HG03521 (cell line): ENCODE results near the gene TMEM198.

Experiments used
- ATAC-seq: cut with Tn5 transposase; IDR thresholded peaks from one replicate; pipeline ENCODE4 v1.9.1; 2021; ENCODE audit warnings: mild to moderate bottlenecking, moderate library complexity; ENCODE audit not compliant: unreplicated experiment

The TMEM198 gene

DNA sequence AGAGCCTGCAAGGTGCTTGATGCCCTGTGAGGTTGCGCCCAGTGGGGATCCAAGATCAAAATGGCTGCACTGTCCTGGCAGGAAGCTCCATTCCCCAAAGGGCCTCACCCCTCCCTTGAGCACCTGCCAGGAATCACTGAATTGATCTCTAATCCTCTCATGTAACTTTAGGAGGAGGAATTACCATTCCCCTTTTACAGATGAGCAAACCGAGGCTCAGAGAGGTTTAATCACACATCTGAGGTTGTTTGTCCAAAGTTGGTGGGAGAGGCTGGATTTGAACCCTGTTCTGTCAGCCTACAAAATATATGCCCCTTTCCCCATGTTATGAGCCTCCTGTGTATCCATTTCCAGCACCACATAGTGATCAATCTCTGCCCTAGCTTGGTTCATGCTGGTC is 19.0 kb upstream of the TMEM198 start:
- no peak for ATAC-seq

DNA sequence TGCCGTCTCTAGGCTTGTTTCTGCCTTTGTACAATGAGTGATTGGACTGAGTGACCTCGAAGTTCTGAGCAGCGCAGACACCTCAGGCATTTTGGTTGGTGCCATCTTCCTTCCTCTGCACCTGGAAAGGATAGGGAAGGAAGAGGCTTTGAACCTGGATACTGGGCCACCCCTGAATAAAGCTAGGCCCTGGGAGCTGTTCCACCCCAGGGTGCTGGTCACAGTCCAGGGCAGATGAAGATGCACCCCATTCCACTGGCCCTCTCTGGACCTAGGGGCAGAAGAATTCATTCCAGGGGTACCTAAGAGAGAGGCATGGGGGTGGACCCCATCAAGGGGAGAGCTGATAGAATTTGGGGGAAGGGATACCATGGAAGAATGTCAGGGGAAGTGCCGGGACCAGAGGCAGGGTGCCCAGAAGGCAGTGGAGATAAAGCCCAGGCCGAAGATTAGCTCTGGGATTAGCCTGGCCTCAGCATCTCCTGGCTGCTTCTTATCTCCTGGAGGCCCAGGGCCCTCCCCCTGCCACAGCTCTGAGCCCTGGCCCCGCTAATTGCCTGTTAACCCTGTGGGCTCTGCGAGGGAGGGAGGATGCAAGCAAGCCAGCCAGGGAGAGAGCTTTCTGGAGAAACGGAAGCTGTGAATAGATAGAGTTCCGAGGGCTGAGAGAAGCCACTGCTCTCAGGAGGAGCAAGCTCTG is 18.1 kb upstream of the TMEM198 start:
- no peak for ATAC-seq

DNA sequence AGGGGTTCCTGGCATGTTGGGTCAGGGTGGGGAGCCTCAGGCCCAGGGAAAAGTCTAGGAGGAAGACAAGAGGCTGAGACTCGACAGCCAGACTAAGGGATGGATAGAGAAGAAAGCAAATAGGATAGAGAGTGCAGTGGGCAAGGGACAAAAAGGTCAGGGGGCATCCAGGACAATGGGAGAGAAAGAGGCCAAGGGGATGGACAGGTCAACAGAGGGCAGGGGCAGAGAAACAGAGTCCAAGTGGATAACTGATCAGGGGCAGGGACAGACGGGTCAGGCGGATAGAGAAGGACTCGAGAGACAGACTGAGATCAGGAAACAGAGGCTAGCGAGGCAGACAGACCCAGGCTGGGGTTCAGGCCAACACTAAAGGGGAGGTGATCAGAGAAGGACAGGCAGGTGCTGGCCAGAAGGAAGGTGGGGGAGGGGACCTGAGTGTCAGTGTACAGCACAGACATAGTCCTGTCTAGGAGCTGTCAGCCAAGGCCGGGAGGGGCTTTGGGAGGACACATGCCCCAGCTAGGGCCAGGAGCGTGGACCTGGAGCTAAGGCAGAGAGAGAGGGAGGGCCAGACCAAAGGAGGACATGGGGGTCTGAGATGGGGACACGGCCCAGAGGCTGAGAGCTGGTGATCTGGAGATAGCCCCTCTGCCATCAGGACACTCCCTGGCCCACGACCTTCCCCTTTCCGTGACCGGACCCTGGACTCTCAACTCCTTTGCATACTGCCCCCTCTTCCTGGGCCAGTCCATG is 17.3 kb upstream of the TMEM198 start:
- ATAC-seq = no peak

DNA sequence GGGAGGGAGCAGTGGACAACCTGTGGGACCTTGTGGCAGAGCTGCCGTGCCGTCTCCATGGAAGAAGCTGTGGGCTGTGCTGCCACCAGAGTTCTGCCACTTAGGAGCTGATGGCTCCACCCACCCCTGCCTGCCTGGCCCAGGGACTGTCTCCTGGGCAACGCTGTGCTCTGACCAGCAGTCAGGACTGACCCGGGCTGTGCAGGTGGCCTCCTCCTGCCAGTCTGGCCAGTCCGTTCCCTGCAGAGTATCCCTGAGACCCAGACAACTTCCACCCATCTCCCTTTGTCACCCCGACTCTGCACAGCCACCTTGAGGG is 16.8 kb upstream of the TMEM198 start:
- ATAC-seq = no peak

DNA sequence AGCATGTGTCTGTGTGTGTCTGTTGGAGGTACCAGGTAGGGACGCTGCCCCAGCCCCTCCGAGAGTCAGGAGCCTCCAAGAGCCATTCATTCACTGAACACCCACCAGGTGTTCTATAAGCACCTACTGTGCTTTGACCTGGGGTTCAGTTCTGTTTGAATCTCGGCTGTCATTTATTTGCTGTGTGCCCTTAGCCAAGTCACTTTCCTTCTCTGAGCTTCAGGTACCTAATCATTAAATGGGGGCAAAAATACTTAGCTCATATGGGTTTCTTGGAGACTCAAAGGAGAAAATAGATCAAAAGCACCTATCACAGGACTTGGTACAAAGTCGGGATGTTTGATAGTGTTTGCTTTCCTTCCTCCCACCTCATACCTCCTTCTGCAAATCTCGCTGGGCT is 16.4 kb upstream of the TMEM198 start:
- ATAC-seq = no peak

DNA sequence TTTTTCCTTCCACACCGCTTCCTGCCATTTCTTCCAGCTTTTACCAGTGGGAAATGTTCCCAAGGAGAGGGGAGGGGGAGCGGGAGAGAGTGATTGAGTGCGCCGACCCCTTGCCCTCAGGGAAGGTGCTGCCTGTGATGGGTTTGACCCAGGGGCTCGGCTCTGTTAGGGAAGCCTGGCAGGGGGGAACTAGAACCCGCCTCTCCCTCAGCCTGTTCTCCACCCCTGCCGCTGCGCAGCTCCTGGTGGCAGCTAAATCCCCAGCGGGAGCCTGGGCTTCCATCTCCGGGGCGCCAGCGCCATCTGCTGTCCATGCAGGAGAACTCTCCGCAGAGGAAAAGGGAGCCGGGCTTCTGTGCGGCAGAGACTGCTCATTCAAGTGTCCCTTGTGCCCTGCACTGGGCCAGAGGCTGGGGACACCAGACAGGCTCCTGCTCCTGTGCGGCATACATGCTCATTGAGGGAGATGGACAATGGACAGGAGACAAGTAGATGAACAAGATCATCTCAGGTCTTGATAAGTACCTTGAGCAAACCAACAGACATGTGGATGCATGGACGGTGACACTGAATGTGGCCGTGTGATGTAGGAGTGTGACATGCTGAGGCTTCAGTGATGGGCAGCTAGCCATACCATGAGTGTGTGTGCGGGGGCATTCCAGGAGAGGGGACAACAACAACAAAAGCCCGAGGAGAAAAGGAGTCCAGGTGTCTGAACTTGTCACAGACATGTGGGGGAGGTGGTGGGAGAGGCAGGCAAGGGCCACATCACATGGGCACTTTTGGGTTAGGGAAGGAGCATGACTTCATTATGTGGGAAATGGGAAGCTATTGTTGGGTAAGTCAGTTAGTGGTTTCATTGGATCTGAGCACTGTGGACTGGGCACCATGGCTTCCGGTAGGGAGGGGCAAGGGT is 13.5 kb upstream of the TMEM198 start:
- ATAC-seq = peak; percentile 84

DNA sequence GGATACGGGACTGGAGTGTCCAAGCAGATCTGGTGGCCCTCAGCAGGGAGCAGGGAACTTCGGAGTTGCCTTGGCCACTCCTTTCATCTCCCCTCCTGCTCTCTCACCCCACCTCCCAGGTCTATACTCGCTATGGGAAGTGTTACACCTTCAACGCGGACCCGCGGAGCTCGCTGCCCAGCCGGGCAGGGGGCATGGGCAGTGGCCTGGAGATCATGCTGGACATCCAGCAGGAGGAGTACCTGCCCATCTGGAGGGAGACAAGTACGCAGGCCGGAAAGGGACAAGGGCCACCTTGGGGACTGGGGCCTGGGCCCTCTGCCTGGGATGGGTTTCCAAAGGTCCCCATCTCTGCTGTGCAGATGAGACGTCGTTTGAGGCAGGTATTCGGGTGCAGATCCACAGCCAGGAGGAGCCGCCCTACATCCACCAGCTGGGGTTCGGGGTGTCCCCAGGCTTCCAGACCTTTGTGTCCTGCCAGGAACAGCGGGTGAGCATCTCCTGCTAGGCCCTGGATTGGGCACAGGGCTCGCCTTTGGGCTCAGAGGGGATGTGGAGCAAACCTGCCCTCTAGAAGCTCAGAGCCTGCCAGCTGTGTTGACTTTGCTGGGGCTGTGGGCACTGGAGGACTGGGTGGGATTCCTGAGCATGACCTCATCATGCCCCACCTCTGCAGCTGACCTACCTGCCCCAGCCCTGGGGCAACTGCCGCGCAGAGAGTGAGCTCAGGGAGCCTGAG is 12.0 kb upstream of the TMEM198 start:
- no peak for ATAC-seq

DNA sequence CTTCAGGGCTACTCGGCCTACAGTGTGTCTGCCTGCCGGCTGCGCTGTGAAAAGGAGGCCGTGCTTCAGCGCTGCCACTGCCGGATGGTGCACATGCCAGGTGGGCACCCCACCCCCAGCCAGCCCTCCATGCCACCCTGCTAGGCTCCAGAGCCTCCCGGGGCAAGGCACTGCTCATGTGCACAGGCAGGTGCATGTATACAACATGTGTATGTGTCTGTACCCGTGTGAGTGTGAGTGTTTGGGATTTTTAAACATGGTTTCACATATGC is 11.5 kb upstream of the TMEM198 start:
- ATAC-seq = no peak

DNA sequence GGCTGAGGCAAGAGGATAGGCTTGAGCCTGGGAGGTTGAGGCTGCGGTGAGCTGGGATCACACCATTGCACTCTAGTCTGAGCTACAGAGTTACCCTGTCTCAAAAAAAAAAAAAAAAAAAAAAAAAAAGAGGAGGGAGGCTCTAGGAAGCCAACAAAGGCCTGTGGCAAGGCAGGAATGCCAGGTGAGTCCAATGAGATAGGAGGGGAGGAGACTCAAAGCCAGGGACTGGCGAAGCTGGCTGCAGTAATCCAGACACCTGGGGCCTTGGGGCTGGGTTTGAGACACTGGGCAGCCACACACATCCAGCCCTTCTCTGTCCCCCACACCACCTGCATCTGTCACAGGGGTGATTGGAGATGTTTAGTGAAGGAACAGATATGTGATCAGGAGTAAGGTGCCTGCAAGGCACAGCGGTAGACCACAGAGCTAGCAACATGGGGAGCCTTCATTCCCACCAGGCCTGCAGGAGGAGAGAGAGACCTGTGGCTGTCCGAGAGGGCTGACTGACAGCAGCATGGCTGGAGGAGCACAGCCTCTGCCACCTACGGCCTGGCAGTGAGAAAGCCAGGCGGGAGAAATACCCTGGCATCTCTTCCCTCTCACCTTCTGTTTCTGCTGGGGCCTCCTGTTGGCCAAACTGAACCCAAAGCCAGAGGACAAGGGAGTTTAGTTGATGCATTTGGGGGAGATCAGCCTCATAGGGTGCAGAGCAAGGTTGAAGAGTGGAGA is 9.7 kb upstream of the TMEM198 start:
- no peak for ATAC-seq

DNA sequence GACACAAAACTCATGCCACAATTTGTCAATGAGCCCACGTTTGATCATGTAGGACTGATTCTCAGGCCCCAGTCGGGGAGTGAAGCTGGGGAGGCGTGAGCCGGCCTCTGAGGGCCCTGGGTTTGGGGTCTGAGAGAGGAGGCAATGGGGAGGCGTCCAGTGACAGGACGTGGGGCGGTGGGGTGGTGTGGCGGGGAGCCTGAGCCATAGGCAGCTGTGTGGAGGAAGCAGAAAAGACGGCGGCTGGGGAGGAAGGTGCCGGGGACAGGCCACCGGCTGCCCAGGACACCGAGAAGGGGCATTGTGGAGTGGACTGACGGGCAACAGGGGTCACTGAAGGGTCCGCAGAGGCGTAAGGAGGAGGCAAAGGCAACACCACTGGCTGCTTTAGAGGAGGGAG is 7.4 kb upstream of the TMEM198 start:
- ATAC-seq = no peak

DNA sequence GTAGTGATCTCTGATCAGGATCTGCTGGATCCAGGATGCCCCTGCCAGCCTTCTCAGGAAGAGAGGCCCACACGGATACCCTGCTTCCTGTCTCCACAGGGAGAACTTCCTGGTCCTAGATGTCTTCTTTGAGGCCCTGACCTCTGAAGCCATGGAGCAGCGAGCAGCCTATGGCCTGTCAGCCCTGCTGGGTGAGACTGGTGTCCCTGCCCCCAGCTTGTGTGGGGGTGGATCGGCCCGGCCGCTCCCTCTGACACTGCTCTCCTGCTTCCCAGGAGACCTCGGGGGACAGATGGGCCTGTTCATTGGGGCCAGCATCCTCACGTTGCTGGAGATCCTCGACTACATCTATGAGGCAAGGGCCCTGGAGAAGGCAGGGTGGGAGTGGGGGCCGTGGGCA is 6.9 kb upstream of the TMEM198 start:
- ATAC-seq = no peak

DNA sequence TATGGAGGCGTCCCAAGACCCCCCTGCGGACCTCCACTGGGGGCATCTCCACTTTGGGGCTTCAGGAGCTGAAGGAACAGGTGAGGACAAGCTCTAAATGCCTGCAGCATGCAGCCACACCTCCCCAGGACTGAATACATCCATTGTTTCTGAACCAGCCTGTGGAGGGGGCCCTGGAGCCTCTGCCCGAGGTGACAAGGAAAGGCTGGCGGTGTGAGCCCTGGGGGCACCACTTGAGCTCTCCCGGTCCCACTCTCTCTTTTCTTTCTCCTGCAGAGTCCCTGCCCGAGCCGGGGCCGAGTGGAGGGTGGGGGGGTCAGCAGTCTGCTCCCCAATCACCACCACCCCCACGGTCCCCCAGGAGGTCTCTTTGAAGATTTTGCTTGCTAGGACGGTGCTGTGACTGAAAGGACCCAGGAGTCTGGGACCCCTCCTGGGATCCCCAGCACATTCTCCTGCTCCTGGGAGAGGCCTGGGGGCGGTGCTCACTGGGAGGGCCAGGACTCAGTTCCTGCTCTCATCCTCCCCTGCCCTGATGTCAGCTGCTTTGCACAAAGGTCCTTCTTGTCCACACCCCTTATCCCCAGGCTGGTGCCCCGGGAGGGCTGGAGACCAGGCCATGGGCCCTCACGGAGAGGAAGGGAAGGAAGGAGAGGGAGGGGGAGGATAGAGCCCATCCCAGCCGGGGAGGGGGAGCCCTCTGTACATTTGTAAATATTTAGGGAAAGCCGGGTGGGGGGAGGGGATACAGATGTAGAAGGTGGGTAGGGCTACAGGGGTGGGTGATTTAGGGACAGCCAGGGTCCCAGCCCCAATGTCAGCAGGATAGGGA is 6.0 kb upstream of the TMEM198 start:
- no peak for ATAC-seq

DNA sequence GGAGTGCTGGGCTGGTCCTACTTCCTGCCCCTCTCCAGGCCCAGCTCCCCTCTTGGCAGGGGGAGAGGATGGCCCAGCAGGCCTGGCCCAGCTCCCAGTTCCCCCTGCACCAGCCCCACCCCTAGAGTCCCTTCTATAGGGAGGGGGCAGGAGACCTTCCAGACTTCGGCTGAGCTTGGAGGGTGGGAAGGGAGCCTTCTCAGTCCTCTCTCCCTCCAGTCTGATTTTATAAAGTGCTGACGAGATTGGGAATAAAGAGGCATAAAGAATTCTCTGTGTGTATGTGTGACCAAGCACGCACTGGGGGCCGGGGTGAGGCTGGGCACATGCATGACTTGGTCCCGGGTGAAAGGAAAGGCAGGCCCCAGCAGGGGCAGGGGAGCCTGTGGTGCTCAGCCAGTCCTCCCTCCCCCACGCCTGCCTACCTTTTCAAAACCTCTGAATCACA is 5.3 kb upstream of the TMEM198 start:
- no peak for ATAC-seq

DNA sequence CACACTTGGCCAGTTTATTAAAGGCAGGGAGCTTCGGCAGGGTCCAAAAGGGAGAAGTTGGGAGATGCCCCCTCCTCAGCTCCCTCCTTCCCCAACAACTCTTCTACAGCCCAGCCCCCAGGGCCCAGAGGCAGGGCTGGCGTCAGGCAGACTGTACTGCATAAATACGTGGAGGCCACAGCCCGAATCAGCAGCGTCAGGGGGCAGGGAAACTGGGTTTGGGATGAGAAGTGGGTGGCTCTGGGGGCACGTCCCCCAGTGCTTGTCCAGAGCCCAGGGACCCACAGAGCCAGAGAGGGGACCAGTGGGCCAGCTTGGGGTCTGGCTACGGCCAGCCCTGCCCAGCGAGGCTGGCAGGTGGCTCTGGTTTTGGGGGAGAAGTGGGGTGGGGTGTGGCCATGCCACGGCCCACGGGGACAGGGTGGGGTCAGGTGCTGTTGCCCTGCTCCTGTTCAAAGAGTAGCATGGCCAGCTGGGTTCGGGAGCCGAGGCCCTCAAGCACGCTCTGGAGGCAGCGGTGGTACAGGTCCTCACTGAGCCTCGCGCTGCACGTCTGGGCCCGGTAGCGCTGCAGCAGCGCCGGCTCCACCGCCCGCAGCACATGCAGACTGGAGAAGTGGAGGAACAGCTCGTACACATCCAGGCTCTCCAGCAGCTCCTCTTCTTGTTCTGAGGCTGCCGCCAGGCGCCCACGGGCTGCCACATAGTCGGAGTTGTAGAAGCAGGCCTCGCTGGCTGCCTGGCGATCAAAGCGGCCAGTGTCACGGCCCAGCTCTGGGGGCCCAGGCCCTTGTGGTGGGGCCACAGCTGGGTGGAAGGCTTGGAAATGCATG is 4.7 kb upstream of the TMEM198 start:
- ATAC-seq = no peak

DNA sequence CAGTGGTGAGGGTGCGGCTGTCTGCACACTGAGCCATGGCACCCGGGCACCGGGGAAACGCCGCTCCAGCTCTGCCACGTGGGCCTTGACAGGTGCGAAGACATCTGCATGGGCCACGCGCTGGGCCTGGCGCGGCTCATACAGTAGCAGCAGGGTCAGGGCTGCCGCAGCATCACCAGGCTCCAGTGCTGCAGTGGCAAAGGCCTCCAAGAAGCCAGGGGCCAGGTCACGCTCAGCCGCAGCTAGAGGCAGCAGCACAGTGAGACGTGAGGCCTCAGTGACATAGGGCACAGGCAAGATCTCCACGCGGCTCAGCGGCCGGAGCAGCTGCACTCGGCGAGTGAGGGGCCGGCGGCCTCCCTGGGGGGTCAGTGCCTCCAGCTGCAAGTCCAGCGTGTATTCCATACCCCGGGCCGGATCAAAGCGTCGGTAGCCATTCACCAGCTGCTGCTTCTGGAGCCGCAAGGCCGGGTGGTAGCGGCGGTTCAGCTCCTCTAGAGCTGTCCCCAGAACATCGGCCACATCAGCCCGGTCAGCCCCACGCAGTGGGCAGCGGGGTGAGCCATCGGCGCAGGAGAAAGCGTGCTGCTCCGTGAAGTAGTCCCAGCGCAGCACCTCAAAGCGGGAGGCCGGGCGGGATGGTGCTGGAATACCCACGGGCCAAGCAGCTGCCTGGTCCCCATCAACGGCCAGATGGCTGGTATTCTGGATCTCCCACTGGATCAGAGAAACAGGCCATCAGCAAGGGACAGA is 3.7 kb upstream of the TMEM198 start:
- ATAC-seq = no peak

DNA sequence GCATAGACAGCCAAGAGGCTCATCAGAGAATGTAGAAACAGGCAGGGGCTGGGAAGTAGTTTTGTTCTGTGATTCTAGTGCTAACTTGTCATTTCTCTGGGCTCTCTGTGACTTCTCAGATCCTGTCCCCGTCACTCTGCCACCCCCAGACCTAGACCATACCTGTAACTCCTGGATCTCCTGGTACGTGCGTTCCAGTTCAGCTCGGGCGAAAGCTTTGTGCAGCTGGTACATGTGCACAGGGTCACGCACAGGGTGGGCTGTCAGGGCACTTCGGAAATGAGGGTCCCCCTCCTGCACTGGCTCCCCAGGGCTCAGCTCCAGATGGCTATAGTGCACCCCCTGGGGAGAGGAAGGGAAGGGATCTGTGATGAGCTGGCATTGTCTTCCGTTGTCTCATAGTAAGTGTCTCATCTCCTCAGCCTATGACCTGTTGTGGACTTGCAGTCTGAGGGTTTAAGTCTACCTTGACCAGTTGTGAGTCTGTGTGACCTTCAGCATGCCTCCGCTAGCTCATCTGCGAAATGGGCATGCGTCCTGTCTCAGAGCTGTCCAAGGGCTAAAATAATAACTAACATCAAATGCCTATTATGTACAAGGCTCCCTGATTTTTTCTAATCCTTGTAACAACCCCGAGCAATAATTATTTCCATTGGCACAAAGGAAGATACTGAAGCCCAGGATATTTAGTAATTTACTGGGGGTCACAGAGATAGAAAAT is 2.9 kb upstream of the TMEM198 start:
- no peak for ATAC-seq

DNA sequence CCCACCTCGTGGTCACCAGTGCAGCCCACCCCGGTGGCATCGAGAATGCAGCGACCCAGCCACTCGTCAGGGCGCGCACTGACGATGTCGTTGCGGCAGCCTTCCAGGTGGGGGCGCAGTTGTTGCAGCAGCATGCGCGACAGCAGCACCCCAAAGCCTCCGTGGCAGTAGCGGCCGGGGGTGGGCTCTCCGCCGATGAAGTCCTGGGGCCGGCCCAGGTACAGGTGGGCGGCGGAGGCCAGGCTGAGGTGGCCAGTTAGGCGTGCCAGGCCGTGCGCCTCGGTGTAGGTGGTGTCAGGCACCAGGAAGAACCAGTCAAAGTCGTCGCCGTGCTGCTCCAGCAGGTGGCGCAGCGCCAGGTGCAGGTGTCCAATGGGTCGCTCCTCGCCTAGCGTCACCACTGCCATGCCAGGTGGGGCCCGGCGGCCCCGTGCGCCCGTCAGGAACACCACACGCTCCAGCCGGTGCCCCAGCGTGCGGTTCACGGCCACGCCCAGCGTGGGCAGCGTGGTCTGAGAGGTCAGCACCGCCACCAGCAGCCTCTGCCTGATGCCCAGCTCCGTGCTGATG is 2.1 kb upstream of the TMEM198 start:
- peak; percentile 29 for ATAC-seq
